NCI-H187 treated with DMSO at 0.1 percent for 48 hours (cell line): ENCODE data around the gene SLC25A21.

ENCODE experiments used
- DNase-seq: peaks from one replicate; lab custom pipeline; 2025; lab: John Stamatoyannopoulos, UW

SLC25A21 gene

GRCh38 chr14:37143475-37143874 is 28.9 kb downstream of the SLC25A21 start:
- DNase-seq: no peak

- DNase-seq: no peak
These were observed 29.5 kb downstream of the SLC25A21 start for GRCh38 chr14:37142835-37143401.

GRCh38 chr14:37140176-37140575 is 32.2 kb downstream of the SLC25A21 start:
- DNase-seq: no peak

- no peak for DNase-seq
These were observed 32.7 kb downstream of the SLC25A21 start for GRCh38 chr14:37139710-37140109.

GRCh38 chr14:37138898-37139297 is 33.5 kb downstream of the SLC25A21 start:
- DNase-seq: no peak

- no peak for DNase-seq
These were observed 39.0 kb downstream of the SLC25A21 start for GRCh38 chr14:37133284-37133913.

GRCh38 chr14:37131205-37131604 is 41.2 kb downstream of the SLC25A21 start:
- no peak for DNase-seq

- no peak for DNase-seq
These were observed 43.4 kb downstream of the SLC25A21 start for GRCh38 chr14:37129047-37129446.

GRCh38 chr14:37124614-37125013 is 47.8 kb downstream of the SLC25A21 start:
- no peak for DNase-seq

- DNase-seq: no peak
These were observed 49.3 kb downstream of the SLC25A21 start for GRCh38 chr14:37122919-37123639.

- DNase-seq: no peak
These were observed 50.1 kb downstream of the SLC25A21 start for GRCh38 chr14:37122288-37122687.

GRCh38 chr14:37118673-37119366 is 53.6 kb downstream of the SLC25A21 start:
- DNase-seq: no peak

GRCh38 chr14:37116933-37117849 is 55.2 kb downstream of the SLC25A21 start:
- DNase-seq: peak; percentile 29

- no peak for DNase-seq
These were observed 57.0 kb downstream of the SLC25A21 start for GRCh38 chr14:37115406-37115805.

- no peak for DNase-seq
These were observed 57.8 kb downstream of the SLC25A21 start for GRCh38 chr14:37114559-37114958.

- no peak for DNase-seq
These were observed 58.4 kb downstream of the SLC25A21 start for GRCh38 chr14:37114002-37114401.

GRCh38 chr14:37098132-37098531 is 74.3 kb downstream of the SLC25A21 start:
- no peak for DNase-seq

GRCh38 chr14:37094502-37094901 is 77.9 kb downstream of the SLC25A21 start:
- no peak for DNase-seq

GRCh38 chr14:37093364-37093763 is 79.0 kb downstream of the SLC25A21 start:
- DNase-seq: no peak

- no peak for DNase-seq
These were observed 80.8 kb downstream of the SLC25A21 start for GRCh38 chr14:37091651-37092050.

GRCh38 chr14:37090026-37090425 is 82.4 kb downstream of the SLC25A21 start:
- no peak for DNase-seq

- no peak for DNase-seq
These were observed 83.0 kb downstream of the SLC25A21 start for GRCh38 chr14:37089410-37089809.
